K562 (cell line): Measurements from ENCODE around the gene ADK. TPM values are rescaled to one million over a fixed set of nuclear protein-coding genes. Genes with fewer than 3 reads are reported as not detected.
A peak's percentile ranks its signal among the peaks of the same experiment; 100 is the strongest.

ENCODE experiments used
- CTBP1 ChIP-seq: fragments of 450-650 bp; IDR thresholded peaks from 2 replicates; pipeline ENCODE4 v1.6.1; 2016; ENCODE audit warnings: borderline replicate concordance
- DNMT1 ChIP-seq: fragments of 450-650 bp; IDR thresholded peaks from 2 replicates; pipeline ENCODE4 v1.6.1; 2016; ENCODE audit warnings: antibody characterized with exemption, mild to moderate bottlenecking
- EGR1 ChIP-seq: fragments of 450-650 bp; conservative IDR thresholded peaks from 2 replicates; pipeline ENCODE4 v1.6.1; 2017; ENCODE audit warnings: mild to moderate bottlenecking
- FOXJ3 ChIP-seq: sonication (generic); formaldehyde crosslinking; IDR thresholded peaks from 2 replicates; pipeline ENCODE4 v1.4.0; 2020; ENCODE audit warnings: mild to moderate bottlenecking, missing genetic modification reagents
- LCOR ChIP-seq: sonication (generic); formaldehyde crosslinking; IDR thresholded peaks from 2 replicates; pipeline ENCODE4 v1.8.0; 2022; ENCODE audit warnings: mild to moderate bottlenecking, missing genetic modification reagents
- POLR2A ChIP-seq: fragments of 450-650 bp; conservative IDR thresholded peaks from 2 replicates; pipeline ENCODE4 v1.6.1; 2016
- RCOR1 ChIP-seq, 2 experiments: IDR thresholded peaks; 2 replicates each; pipeline ENCODE4 v1.6.1; 2012; ENCODE audit warnings: low read depth in 2 of 2, low read length in 2 of 2, borderline replicate concordance in 1 of 2, improper control_type of control experiment in 1 of 2
- SIN3B ChIP-seq: fragments of 450-650 bp; IDR thresholded peaks from 2 replicates; pipeline ENCODE4 v1.6.1; 2017; ENCODE audit warnings: low read depth, mild to moderate bottlenecking, moderate library complexity
- SNRNP70 ChIP-seq: fragments of 200-400 bp; formaldehyde crosslinking; optimal IDR thresholded peaks from 2 replicates; pipeline ENCODE3; 2017; ENCODE audit warnings: low read depth, low read length
- TAF15 ChIP-seq: fragments of 200-400 bp; formaldehyde crosslinking; IDR thresholded peaks from 2 replicates; pipeline ENCODE4 v1.6.1; 2017; ENCODE audit warnings: mild to moderate bottlenecking, low read depth, low read length, moderate library complexity
- ZNF316 ChIP-seq: fragments of 450-650 bp; IDR thresholded peaks from 2 replicates; pipeline ENCODE4 v1.6.1; 2016
- ZNF507 ChIP-seq: conservative IDR thresholded peaks from 2 replicates; pipeline ENCODE4 v1.6.1; 2017; ENCODE audit warnings: missing genetic modification characterization, missing compliant biosample characterization
- ZNF644 ChIP-seq: fragments of 200-800 bp; sonication (Bioruptor generic); IDR thresholded peaks from 2 replicates; pipeline ENCODE4 v1.6.1; 2016; ENCODE audit warnings: low read depth, missing genetic modification characterization, missing compliant biosample characterization
- polyA plus RNA-seq, 8 experiments: library from polyadenylated mRNA; depleted of rRNA in 4 of 8; stranded (reverse) in 5 of 8; unstranded in 3 of 8; fragments of >200 nt; fragmentation: Nextera tagmentation in 2 of 8; fragmentation: Illumina TruSeq in 1 of 8; extraction: Ambion mirVana in 2 of 8; extraction: Trizol in 1 of 8; gene quantifications; 2 replicates each; pipeline versions ENCODE4 v1.2.1 to v1.2.3, GENCODE V29; 2011 to 2014; ENCODE audit warnings: inconsistent platforms in 1 of 8, missing spikeins in 1 of 8
- total RNA-seq, 7 experiments: library from RNA; depleted of rRNA in 6 of 7; stranded (reverse); fragments of >200 nt in 6 of 7; fragmentation: Illumina TruSeq in 2 of 7; extraction: Trizol in 2 of 7; gene quantifications; 2 replicates each; pipeline versions ENCODE4 v1.2.1 to v1.2.3, GENCODE V29; 2011 to 2021; ENCODE audit warnings: low replicate concordance in 1 of 7
- TF ChIP-seq, protein P1 (sequence below): fragments of 250-450 bp; sonication (Bioruptor Pico); IDR thresholded peaks from 2 replicates; pipeline ENCODE4 v1.4.0; 2020; ENCODE audit warnings: borderline replicate concordance
- TF ChIP-seq, protein P2 (sequence below): IDR thresholded peaks from 2 replicates; pipeline ENCODE4 v1.6.1; 2016; ENCODE audit warnings: missing genetic modification characterization, missing compliant biosample characterization

The ADK gene
- total and polyA plus RNA-seq, 9 of the 15 experiments (the other 6 are each of a cell fraction or from before 2014, with no cell fraction given), result 54.2 to 97.8 (median 73.6) TPM

DNA sequence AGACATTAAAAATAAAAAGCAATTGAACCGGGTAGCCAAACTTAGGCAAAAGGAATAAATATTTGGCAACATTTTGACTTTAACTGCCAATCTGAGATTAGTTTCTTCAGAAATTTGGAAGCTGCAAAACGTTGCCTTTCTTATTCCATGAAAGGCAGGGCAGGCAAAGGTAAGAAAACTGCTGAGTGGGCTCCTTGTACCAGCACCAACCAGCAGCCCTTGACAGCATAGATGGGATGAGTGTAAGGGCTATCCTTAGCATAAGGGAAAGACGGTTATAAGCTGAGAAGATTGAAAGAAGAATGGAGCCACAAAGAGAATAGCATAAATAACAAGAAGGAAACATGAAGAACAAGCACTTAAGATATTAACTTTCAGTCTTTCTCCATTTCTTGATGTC, 29.0 kb upstream of the ADK start (continued):
- TF ChIP-seq POLR2A (peak; percentile 51), TAF15 (no peak), ZNF644 (no peak), SNRNP70 (no peak), FOXJ3 (CRISPR knock-in tag) (no peak), RCOR1 (IDR thresholded peaks at IDR 0.05; ENCODE audit: borderline replicate concordance in 1 of 2, low read depth in 2 of 2, low read length in 2 of 2) (no peak), SIN3B (no peak), EGR1 (no peak), ZNF316 (peak; percentile 80), DNMT1 (no peak), LCOR (CRISPR knock-in tag) (no peak), CTBP1 (no peak), ZNF507 (tag) (no peak)
- TF ChIP-seq, protein P1, sequence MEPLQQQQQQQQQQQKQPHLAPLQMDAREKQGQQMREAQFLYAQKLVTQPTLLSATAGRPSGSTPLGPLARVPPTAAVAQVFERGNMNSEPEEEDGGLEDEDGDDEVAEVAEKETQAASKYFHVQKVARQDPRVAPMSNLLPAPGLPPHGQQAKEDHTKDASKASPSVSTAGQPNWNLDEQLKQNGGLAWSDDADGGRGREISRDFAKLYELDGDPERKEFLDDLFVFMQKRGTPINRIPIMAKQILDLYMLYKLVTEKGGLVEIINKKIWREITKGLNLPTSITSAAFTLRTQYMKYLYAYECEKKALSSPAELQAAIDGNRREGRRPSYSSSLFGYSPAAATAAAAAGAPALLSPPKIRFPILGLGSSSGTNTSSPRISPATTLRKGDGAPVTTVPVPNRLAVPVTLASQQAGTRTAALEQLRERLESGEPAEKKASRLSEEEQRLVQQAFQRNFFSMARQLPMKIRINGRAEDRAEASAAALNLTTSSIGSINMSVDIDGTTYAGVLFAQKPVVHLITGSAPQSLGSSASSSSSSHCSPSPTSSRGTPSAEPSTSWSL (CRISPR knock-in tag), result no peak
- TF ChIP-seq, protein P2, sequence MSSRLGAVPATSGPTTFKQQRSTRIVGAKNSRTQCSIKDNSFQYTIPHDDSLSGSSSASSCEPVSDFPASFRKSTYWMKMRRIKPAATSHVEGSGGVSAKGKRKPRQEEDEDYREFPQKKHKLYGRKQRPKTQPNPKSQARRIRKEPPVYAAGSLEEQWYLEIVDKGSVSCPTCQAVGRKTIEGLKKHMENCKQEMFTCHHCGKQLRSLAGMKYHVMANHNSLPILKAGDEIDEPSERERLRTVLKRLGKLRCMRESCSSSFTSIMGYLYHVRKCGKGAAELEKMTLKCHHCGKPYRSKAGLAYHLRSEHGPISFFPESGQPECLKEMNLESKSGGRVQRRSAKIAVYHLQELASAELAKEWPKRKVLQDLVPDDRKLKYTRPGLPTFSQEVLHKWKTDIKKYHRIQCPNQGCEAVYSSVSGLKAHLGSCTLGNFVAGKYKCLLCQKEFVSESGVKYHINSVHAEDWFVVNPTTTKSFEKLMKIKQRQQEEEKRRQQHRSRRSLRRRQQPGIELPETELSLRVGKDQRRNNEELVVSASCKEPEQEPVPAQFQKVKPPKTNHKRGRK, result no peak
